CD4-positive, alpha-beta T cell (primary cell): ENCODE data around the gene SLC1A7. TPM values are rescaled to one million over a fixed set of nuclear protein-coding genes. Genes with fewer than 3 reads are reported as not detected.

ENCODE experiments used
- ATAC-seq: fragments of 200-7000 bp; cut with Tn5 transposase; one replicate; pipeline ENCODE4 v1.10.0; 2022; ENCODE audit warnings: mild to moderate bottlenecking; ENCODE audit not compliant: poor library complexity
- CTCF ChIA-PET: fragments of 350-600 bp; sonication (Branson Sonifier 250); formaldehyde crosslinking; loops from one replicate; lab custom pipeline; 2021; ENCODE audit warnings: antibody characterized with exemption, inconsistent platforms; lab: Charles Lee
- POLR2A ChIA-PET: fragments of 350-600 bp; sonication (Branson Sonifier 250); formaldehyde crosslinking; loops from one replicate; lab custom pipeline; 2021; ENCODE audit warnings: antibody characterized with exemption, inconsistent platforms; lab: Charles Lee
- DNase-seq, 14 experiments: peaks; one replicate each; pipeline ENCODE4 v3.0.0-alpha.2; 2013 to 2020; ENCODE audit warnings: mixed read lengths in 2 of 14
- H3K27ac ChIP-seq, 2 donors: one replicate each; pipeline versions ENCODE4 v1.5.1 to v1.7.0; 2013; ENCODE audit warnings: low read length in 2 of 2, low read depth in 1 of 2, mild to moderate bottlenecking in 1 of 2
- H3K27me3 ChIP-seq, 2 experiments: 1 replicate in 1 of 2; 2 replicates in 1 of 2; pipeline versions ENCODE4 v1.6.1 to v1.7.0; 2013; ENCODE audit warnings: low read length in 2 of 2, control low read depth in 1 of 2, mild to moderate bottlenecking in 1 of 2, moderate library complexity in 1 of 2; ENCODE audit not compliant: insufficient read depth in 2 of 2, control insufficient read depth in 1 of 2
- H3K36me3 ChIP-seq: one replicate; pipeline ENCODE4 v1.6.1; 2013; ENCODE audit warnings: low read length, control low read depth; ENCODE audit not compliant: insufficient read depth
- H3K4me1 ChIP-seq: one replicate; pipeline ENCODE4 v1.6.1; 2013; ENCODE audit warnings: low read length, control low read depth; ENCODE audit not compliant: insufficient read depth
- H3K4me3 ChIP-seq: one replicate; pipeline ENCODE4 v1.5.1; 2013; ENCODE audit warnings: mild to moderate bottlenecking, low read length, moderate library complexity
- H3K9me3 ChIP-seq, 2 experiments: 1 replicate in 1 of 2; 2 replicates in 1 of 2; pipeline versions ENCODE4 v1.6.1 to v1.7.0; 2013; ENCODE audit warnings: low read length in 2 of 2, mild to moderate bottlenecking in 2 of 2, control low read depth in 1 of 2, moderate library complexity in 1 of 2; ENCODE audit not compliant: control insufficient read depth in 1 of 2, insufficient read depth in 1 of 2
- H3K27ac Mint-ChIP-seq: one replicate; pipeline ENCODE4 v1.8.0; 2020; ENCODE audit warnings: mixed read lengths
- H3K27me3 Mint-ChIP-seq: one replicate; pipeline ENCODE4 v1.8.0; 2021; ENCODE audit warnings: mixed read lengths
- H3K36me3 Mint-ChIP-seq: one replicate; pipeline ENCODE4 v1.8.0; 2021; ENCODE audit warnings: low read depth, mixed read lengths
- H3K4me1 Mint-ChIP-seq: one replicate; pipeline ENCODE4 v1.8.0; 2021; ENCODE audit warnings: low read depth, mixed read lengths
- H3K4me3 Mint-ChIP-seq: one replicate; pipeline ENCODE4 v1.8.0; 2020; ENCODE audit warnings: mild to moderate bottlenecking, mixed read lengths
- H3K9me3 Mint-ChIP-seq: one replicate; pipeline ENCODE4 v1.8.0; 2020; ENCODE audit warnings: mixed read lengths
- CTCF ChIP-seq: fragments of 200-600 bp; IDR thresholded peaks from one replicate; pipeline ENCODE4 v1.8.0; 2022; ENCODE audit warnings: antibody characterized with exemption, mild to moderate bottlenecking
- intact Hi-C, 2 experiments: fragments of 100-400 bp; cut with DNase I in 1 of 2; cut with micrococcal nuclease in 1 of 2; formaldehyde crosslinking; loops; one replicate each; pipeline versions ENCODE4 v1.15.1 to v1.9.0; 2023 to 2025; cut with DNase I, micrococcal nuclease
- total RNA-seq, 174 experiments: library from RNA in 2 of 174; stranded (reverse) in 2 of 174; gene quantifications; one replicate each; pipeline ENCODE4 v1.2.3 and lab custom pipeline; 2021 to 2026

SLC1A7 gene
- total RNA-seq, 2 experiments from 2014 or later, result not detected

- Histone ChIP-seq H3K4me3 (no peak overlapping the region), H3K27me3 (no peaks in the 10 kb centered on the region), H3K4me1 (no peaks in the 10 kb centered on the region), H3K36me3 (no peaks in the 10 kb centered on the region), H3K27ac (no peak overlapping the region), H3K9me3 (peaks cover 0 to 4% of the 10 kb centered on the region in 2 experiments)
- Mint-ChIP-seq H3K27me3 (no peaks in the 10 kb centered on the region), H3K4me1 (no peaks in the 10 kb centered on the region), H3K36me3 (no peaks in the 10 kb centered on the region), H3K4me3 (no peak overlapping the region), H3K27ac (no peak overlapping the region), H3K9me3 (no peaks in the 10 kb centered on the region)
- POLR2A ChIA-PET, result no interaction called here
- DNase-seq (no peak), ATAC-seq (no peak)
- intact Hi-C loops, result no loop called here
- no peak for TF ChIP-seq CTCF
- CTCF ChIA-PET, result no interaction called here
Observed at GRCh38 chr1:53128401-53128800, 14.0 kb downstream of the SLC1A7 start.

- Histone ChIP-seq H3K4me1 (no peaks in the 10 kb centered on the region), H3K27me3 (no peaks in the 10 kb centered on the region), H3K27ac (no peak overlapping the region), H3K36me3 (no peaks in the 10 kb centered on the region), H3K9me3 (peaks cover 0 to 4% of the 10 kb centered on the region in 2 experiments), H3K4me3 (no peak overlapping the region)
- ATAC-seq (no peak), DNase-seq (peak in 1 of 14 experiments; percentile 50)
- intact Hi-C loops, result no loop called here
- CTCF ChIA-PET, result no interaction called here
- Mint-ChIP-seq H3K9me3 (no peaks in the 10 kb centered on the region), H3K27ac (no peak overlapping the region), H3K27me3 (no peaks in the 10 kb centered on the region), H3K36me3 (no peaks in the 10 kb centered on the region), H3K4me3 (no peak overlapping the region), H3K4me1 (no peaks in the 10 kb centered on the region)
- TF ChIP-seq CTCF, result no peak
- POLR2A ChIA-PET, result no interaction called here
Observed at GRCh38 chr1:53127546-53127945, 14.9 kb downstream of the SLC1A7 start.

- intact Hi-C loops, result no loop called here
- Histone ChIP-seq H3K9me3 (peaks cover 0 to 4% of the 10 kb centered on the region in 2 experiments), H3K36me3 (no peaks in the 10 kb centered on the region), H3K27me3 (no peaks in the 10 kb centered on the region), H3K4me1 (no peaks in the 10 kb centered on the region), H3K27ac (no peak overlapping the region), H3K4me3 (no peak overlapping the region)
- Mint-ChIP-seq H3K9me3 (no peaks in the 10 kb centered on the region), H3K4me3 (no peak overlapping the region), H3K4me1 (no peaks in the 10 kb centered on the region), H3K36me3 (no peaks in the 10 kb centered on the region), H3K27me3 (no peaks in the 10 kb centered on the region), H3K27ac (no peak overlapping the region)
- no peak for TF ChIP-seq CTCF
- no peak for ATAC-seq
- no peak for DNase-seq
- CTCF ChIA-PET, result no interaction called here
- POLR2A ChIA-PET, result no interaction called here
Observed at GRCh38 chr1:53126495-53126894, 15.9 kb downstream of the SLC1A7 start.
